GM21825 (cell line): ENCODE measurements around the gene ATL3.
"Not testable (repeated sequence)": the region's sequence is repeated elsewhere in the genome, so short reads cannot be mapped to it uniquely, and the experiment has no call there.

Source experiments
- ATAC-seq: cut with Tn5 transposase; IDR thresholded peaks from one replicate; pipeline ENCODE4 v1.9.1; 2021; ENCODE audit warnings: mild to moderate bottlenecking, moderate library complexity; ENCODE audit not compliant: unreplicated experiment

ATL3 gene

GRCh38 chr11:63681321-63682065, 10.3 kb upstream of the ATL3 start, which contains the start of gene RTN3:
TSS of gene RTN3 (plus strand) at chr11:63681500. CDS start at chr11:63681637, 137 bp downstream.
- peak; percentile 84 for ATAC-seq

- no peak for ATAC-seq
These were observed 9.7 kb upstream of the ATL3 start for GRCh38 chr11:63680834-63681320.

GRCh38 chr11:63673579-63673978, 2.4 kb upstream of the ATL3 start:
- ATAC-seq, result no peak

GRCh38 chr11:63672936-63673539, 1.9 kb upstream of the ATL3 start:
- ATAC-seq, result no peak

GRCh38 chr11:63672156-63672463, 934 bp upstream of the ATL3 start:
- no peak for ATAC-seq

- peak; percentile 40 for ATAC-seq
These were observed 499 bp downstream of the ATL3 start for GRCh38 chr11:63670433-63671321.

GRCh38 chr11:63670096-63670432, 1.1 kb downstream of the ATL3 start:
- no peak for ATAC-seq

- ATAC-seq, result no peak
These were observed 3.0 kb downstream of the ATL3 start for GRCh38 chr11:63667995-63668795.

GRCh38 chr11:63666874-63667273, 4.3 kb downstream of the ATL3 start:
- no peak for ATAC-seq

GRCh38 chr11:63663809-63664208, 7.4 kb downstream of the ATL3 start:
- no peak for ATAC-seq

GRCh38 chr11:63660972-63661371, 10.2 kb downstream of the ATL3 start:
- ATAC-seq, result no peak

GRCh38 chr11:63652671-63653070, 18.5 kb downstream of the ATL3 start:
- ATAC-seq, result no peak

GRCh38 chr11:63643205-63643604, 28.0 kb downstream of the ATL3 start:
- no peak for ATAC-seq

GRCh38 chr11:63641727-63642126, 29.4 kb downstream of the ATL3 start:
- ATAC-seq, result no peak

GRCh38 chr11:63639199-63639832, 31.9 kb downstream of the ATL3 start:
- no peak for ATAC-seq

GRCh38 chr11:63638436-63638835, 32.7 kb downstream of the ATL3 start:
- ATAC-seq, result not testable (repeated sequence)

- ATAC-seq, result no peak
These were observed 35.3 kb downstream of the ATL3 start for GRCh38 chr11:63635762-63636465.

- no peak for ATAC-seq
These were observed 41.8 kb downstream of the ATL3 start for GRCh38 chr11:63629426-63629825.

- no peak for ATAC-seq
These were observed 47.5 kb downstream of the ATL3 start for GRCh38 chr11:63623513-63624140.
